Neutrophil (primary cell): ENCODE data around the gene BCAS1.

Experiments
- H3K27ac ChIP-seq: fragments of 200-600 bp; sonication (generic); 2 replicates; pipeline ENCODE4 v1.5.1; 2016; ENCODE audit warnings: mild to moderate bottlenecking, moderate library complexity
- H3K27me3 ChIP-seq: fragments of 200-600 bp; sonication (generic); 2 replicates; pipeline ENCODE4 v1.6.0; 2016; ENCODE audit warnings: mild to moderate bottlenecking
- H3K36me3 ChIP-seq: fragments of 200-600 bp; sonication (generic); 2 replicates; pipeline ENCODE4 v1.5.1; 2017
- H3K4me1 ChIP-seq, 2 experiments: fragments of 200-600 bp in 1 of 2; sonication (generic) in 1 of 2; 1 replicate in 1 of 2; 2 replicates in 1 of 2; pipeline versions ENCODE4 v1.5.1 to v1.6.1; 2013 to 2016; ENCODE audit warnings: low read depth in 1 of 2, low read length in 1 of 2, mild to moderate bottlenecking in 1 of 2, moderate library complexity in 1 of 2; ENCODE audit not compliant: control insufficient read depth in 1 of 2, insufficient read depth in 1 of 2
- H3K4me3 ChIP-seq, 2 experiments: fragments of 200-600 bp in 1 of 2; sonication (generic) in 1 of 2; 1 replicate in 1 of 2; 2 replicates in 1 of 2; pipeline ENCODE4 v1.5.1; 2013 to 2016; ENCODE audit warnings: low read depth in 1 of 2, low read length in 1 of 2, mild to moderate bottlenecking in 1 of 2, moderate library complexity in 1 of 2
- H3K9me3 ChIP-seq: fragments of 200-600 bp; sonication (generic); 2 replicates; pipeline ENCODE4 v1.5.1; 2016
- TF ChIP-seq, protein P1 (sequence below): fragments of 200-600 bp; sonication (generic); IDR thresholded peaks from 2 replicates; pipeline ENCODE4 v1.5.1; 2016; ENCODE audit warnings: antibody characterized with exemption

Gene BCAS1

GRCh38 chr20:54091120-54091480, 20.7 kb upstream of the BCAS1 start:
- Histone ChIP-seq H3K27me3 (no peaks in the 10 kb centered on the region), H3K36me3 (no peaks in the 10 kb centered on the region), H3K9me3 (no peaks in the 10 kb centered on the region), H3K4me1 (no peaks in the 10 kb centered on the region), H3K27ac (no peak overlapping the region), H3K4me3 (no peak overlapping the region)
- TF ChIP-seq, protein P1, sequence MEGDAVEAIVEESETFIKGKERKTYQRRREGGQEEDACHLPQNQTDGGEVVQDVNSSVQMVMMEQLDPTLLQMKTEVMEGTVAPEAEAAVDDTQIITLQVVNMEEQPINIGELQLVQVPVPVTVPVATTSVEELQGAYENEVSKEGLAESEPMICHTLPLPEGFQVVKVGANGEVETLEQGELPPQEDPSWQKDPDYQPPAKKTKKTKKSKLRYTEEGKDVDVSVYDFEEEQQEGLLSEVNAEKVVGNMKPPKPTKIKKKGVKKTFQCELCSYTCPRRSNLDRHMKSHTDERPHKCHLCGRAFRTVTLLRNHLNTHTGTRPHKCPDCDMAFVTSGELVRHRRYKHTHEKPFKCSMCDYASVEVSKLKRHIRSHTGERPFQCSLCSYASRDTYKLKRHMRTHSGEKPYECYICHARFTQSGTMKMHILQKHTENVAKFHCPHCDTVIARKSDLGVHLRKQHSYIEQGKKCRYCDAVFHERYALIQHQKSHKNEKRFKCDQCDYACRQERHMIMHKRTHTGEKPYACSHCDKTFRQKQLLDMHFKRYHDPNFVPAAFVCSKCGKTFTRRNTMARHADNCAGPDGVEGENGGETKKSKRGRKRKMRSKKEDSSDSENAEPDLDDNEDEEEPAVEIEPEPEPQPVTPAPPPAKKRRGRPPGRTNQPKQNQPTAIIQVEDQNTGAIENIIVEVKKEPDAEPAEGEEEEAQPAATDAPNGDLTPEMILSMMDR, result no peak

- H3K27ac ChIP-seq, result no peak overlapping the region
- no peaks in the 10 kb centered on the region for H3K27me3 ChIP-seq
- H3K9me3 ChIP-seq, result no peaks in the 10 kb centered on the region
- H3K4me1 ChIP-seq, result no peaks in the 10 kb centered on the region
- H3K4me3 ChIP-seq, result no peak overlapping the region
- H3K36me3 ChIP-seq, result no peaks in the 10 kb centered on the region
- TF ChIP-seq, protein P1, result no peak
Measured at GRCh38 chr20:54090230-54091119, 20.1 kb upstream of the BCAS1 start.

- H3K4me3 ChIP-seq, result no peak overlapping the region
- no peak overlapping the region for H3K27ac ChIP-seq
- H3K27me3 ChIP-seq, result no peaks in the 10 kb centered on the region
- H3K4me1 ChIP-seq, result peaks cover 4 to 7% of the 10 kb centered on the region in 2 experiments
- TF ChIP-seq, protein P1, result no peak
- no peaks in the 10 kb centered on the region for H3K36me3 ChIP-seq
- H3K9me3 ChIP-seq, result no peaks in the 10 kb centered on the region
Measured at GRCh38 chr20:54088430-54088829, 18.0 kb upstream of the BCAS1 start.

DNA sequence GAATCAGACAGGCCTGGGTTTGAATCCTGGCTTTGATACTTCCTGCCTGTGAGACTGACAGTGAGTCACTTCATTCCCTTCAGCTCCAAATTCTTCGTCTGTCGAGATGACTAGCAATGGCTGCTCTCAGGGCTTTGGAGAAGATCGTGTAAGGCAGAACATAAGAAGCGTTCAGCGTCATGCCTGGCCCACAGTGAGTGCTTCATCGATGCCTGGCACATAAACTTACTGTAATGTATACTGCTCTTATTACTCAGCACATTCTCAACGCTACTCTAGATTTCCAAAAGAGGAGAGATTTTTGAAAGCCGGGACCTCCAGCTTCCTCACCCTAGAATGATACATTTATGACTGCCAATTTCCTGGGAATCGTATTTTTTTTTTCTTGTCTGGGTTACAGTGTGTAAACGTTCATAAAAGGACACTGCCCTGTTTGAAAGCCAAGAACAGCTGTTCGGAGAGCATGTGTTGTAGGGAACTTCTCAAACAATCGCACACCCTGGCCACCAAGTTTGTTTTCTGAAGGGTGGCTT, 16.2 kb upstream of the BCAS1 start:
- Histone ChIP-seq H3K9me3 (no peaks in the 10 kb centered on the region), H3K27me3 (no peaks in the 10 kb centered on the region), H3K36me3 (no peaks in the 10 kb centered on the region), H3K4me3 (no peak overlapping the region), H3K27ac (no peak overlapping the region), H3K4me1 (peaks cover 22 to 24% of the 10 kb centered on the region in 2 experiments)
- TF ChIP-seq, protein P1, result no peak

GRCh38 chr20:54085910-54086309, 15.5 kb upstream of the BCAS1 start:
- Histone ChIP-seq H3K36me3 (no peaks in the 10 kb centered on the region), H3K27ac (no peak overlapping the region)

More at GRCh38 chr20:54085910-54086309, 15.5 kb upstream of the BCAS1 start:
- peaks cover 25% of the 10 kb centered on the region in 2 experiments for H3K4me1 ChIP-seq
- H3K27me3 ChIP-seq, result no peaks in the 10 kb centered on the region
- TF ChIP-seq, protein P1, result no peak
- H3K9me3 ChIP-seq, result no peaks in the 10 kb centered on the region
- H3K4me3 ChIP-seq, result no peak overlapping the region
